ENCODE measurements around the gene NUDT16.

NUDT16 gene

GRCh38 chr3:131381445-131382291 is at the start of gene NUDT16:
Gene NUDT16 (plus strand): TSS chr3:131381774. CDS start chr3:131381805, 31 bp downstream.
- DNase-seq = peak; percentile 87 to 99 (median 97)

GRCh38 chr3:131338948-131339640 is 42.5 kb upstream of the NUDT16 start:
- peak in 1 of 56 donors; percentile 2 for DNase-seq

- DNase-seq = no peak
Measured at GRCh38 chr3:131341761-131342160, 39.8 kb upstream of the NUDT16 start.

GRCh38 chr3:131348911-131349310 is 32.7 kb upstream of the NUDT16 start:
- no peak for DNase-seq

- DNase-seq = no peak
Measured at GRCh38 chr3:131349454-131349853, 32.1 kb upstream of the NUDT16 start.

- peak in 1 of 56 donors; percentile 15 for DNase-seq
Measured at GRCh38 chr3:131349946-131350347, 31.6 kb upstream of the NUDT16 start.

- no peak for DNase-seq
Measured at GRCh38 chr3:131350506-131350905, 31.1 kb upstream of the NUDT16 start.

GRCh38 chr3:131353016-131353877 is 28.3 kb upstream of the NUDT16 start:
- DNase-seq = no peak

GRCh38 chr3:131353986-131354385 is 27.6 kb upstream of the NUDT16 start:
- no peak for DNase-seq

GRCh38 chr3:131356006-131356595 is 25.5 kb upstream of the NUDT16 start:
- no peak for DNase-seq

GRCh38 chr3:131357275-131357674 is 24.3 kb upstream of the NUDT16 start:
- no peak for DNase-seq

- DNase-seq = no peak
Measured at GRCh38 chr3:131360191-131360755, 21.3 kb upstream of the NUDT16 start.

- peak in 1 of 56 donors; percentile 11 for DNase-seq
Measured at GRCh38 chr3:131361066-131361463, 20.5 kb upstream of the NUDT16 start.

GRCh38 chr3:131361464-131362421 is 19.8 kb upstream of the NUDT16 start:
- peak in 15 of 56 donors; percentile 7 to 61 (median 18) for DNase-seq

GRCh38 chr3:131363275-131363674 is 18.3 kb upstream of the NUDT16 start:
- DNase-seq = no peak

- no peak for DNase-seq
Measured at GRCh38 chr3:131370935-131371687, 10.5 kb upstream of the NUDT16 start.

GRCh38 chr3:131371688-131372066 is 9.9 kb upstream of the NUDT16 start:
- no peak for DNase-seq

GRCh38 chr3:131374741-131375140 is 6.8 kb upstream of the NUDT16 start:
- DNase-seq = no peak

All from nucleus accumbens (tissue), 56 donors.